Neural progenitor cell (in vitro differentiated cells): ENCODE results near the gene STK25. TPM values are rescaled to one million over a fixed set of nuclear protein-coding genes. Genes with fewer than 3 reads are reported as not detected.

Experiments used
- DNase-seq: peaks from one replicate; pipeline ENCODE4 v3.0.0-alpha.2; 2016; ENCODE audit warnings: low spot score
- H2AFZ ChIP-seq: fragments of 200-600 bp; sonication (generic); replicated peaks from 2 replicates; pipeline ENCODE4 v1.6.1; 2016; ENCODE audit warnings: antibody characterized with exemption
- H3F3A ChIP-seq: fragments of 200-600 bp; sonication (generic); 2 replicates; pipeline ENCODE4 v1.6.1; 2016; ENCODE audit warnings: antibody characterized with exemption, low read depth
- H3K27ac ChIP-seq: fragments of 200-600 bp; sonication (generic); 2 replicates; pipeline ENCODE4 v1.5.1; 2016; ENCODE audit warnings: mild to moderate bottlenecking
- H3K27me3 ChIP-seq: fragments of 200-600 bp; sonication (generic); 2 replicates; pipeline ENCODE4 v1.6.1; 2016; ENCODE audit warnings: mild to moderate bottlenecking, moderate library complexity
- H3K36me3 ChIP-seq: fragments of 200-600 bp; sonication (generic); 2 replicates; pipeline ENCODE4 v1.5.1; 2016
- H3K4me1 ChIP-seq: fragments of 200-600 bp; sonication (generic); 2 replicates; pipeline ENCODE4 v1.6.1; 2016; ENCODE audit warnings: mixed run types
- H3K4me2 ChIP-seq: fragments of 200-600 bp; sonication (generic); 2 replicates; pipeline ENCODE4 v1.6.1; 2016
- H3K4me3 ChIP-seq: fragments of 200-600 bp; sonication (generic); 2 replicates; pipeline ENCODE4 v1.5.1; 2016
- H3K79me2 ChIP-seq: fragments of 200-600 bp; sonication (generic); 2 replicates; pipeline ENCODE4 v1.6.1; 2016; ENCODE audit warnings: low read depth
- H3K9ac ChIP-seq: fragments of 200-600 bp; sonication (generic); 2 replicates; pipeline ENCODE4 v1.6.1; 2016
- H3K9me3 ChIP-seq: fragments of 200-600 bp; sonication (generic); 2 replicates; pipeline ENCODE4 v1.5.1; 2016; ENCODE audit warnings: low read depth
- H4K20me1 ChIP-seq: fragments of 200-600 bp; sonication (generic); 2 replicates; pipeline ENCODE4 v1.6.1; 2016; ENCODE audit warnings: low read depth
- H3K27ac Mint-ChIP-seq: 3 replicates; pipeline ENCODE4 v1.8.0; 2021; ENCODE audit warnings: mixed read lengths
- H3K27me3 Mint-ChIP-seq: 2 replicates; pipeline ENCODE4 v1.8.0; 2022; ENCODE audit warnings: low read depth, mild to moderate bottlenecking, inconsistent platforms, moderate library complexity, mixed read lengths; ENCODE audit not compliant: insufficient read depth
- H3K36me3 Mint-ChIP-seq: 3 replicates; pipeline ENCODE4 v1.8.0; 2021; ENCODE audit warnings: mixed read lengths
- H3K4me1 Mint-ChIP-seq: 3 replicates; pipeline ENCODE4 v1.8.0; 2021; ENCODE audit warnings: mixed read lengths
- H3K4me3 Mint-ChIP-seq: 3 replicates; pipeline ENCODE4 v1.8.0; 2021; ENCODE audit warnings: mild to moderate bottlenecking, moderate library complexity, mixed read lengths
- H3K9me3 Mint-ChIP-seq: 3 replicates; pipeline ENCODE4 v1.8.0; 2020; ENCODE audit warnings: mixed read lengths
- CTCF ChIP-seq: fragments of 200-600 bp; sonication (generic); IDR thresholded peaks from 2 replicates; pipeline ENCODE4 v1.5.1; 2017; ENCODE audit warnings: antibody characterized with exemption, mild to moderate bottlenecking
- EZH2 ChIP-seq: fragments of 200-600 bp; sonication (generic); IDR thresholded peaks from 2 replicates; pipeline ENCODE4 v1.6.1; 2017; ENCODE audit warnings: antibody characterized with exemption, mild to moderate bottlenecking, moderate library complexity
- EZH2phosphoT487 ChIP-seq: fragments of 200-600 bp; sonication (generic); IDR thresholded peaks from 2 replicates; pipeline ENCODE4 v1.6.1; 2017; ENCODE audit warnings: antibody characterized with exemption
- total RNA-seq: library from RNA; depleted of rRNA; stranded (reverse); fragments of >200 nt; gene quantifications from 2 replicates; pipeline ENCODE4 v1.2.3, GENCODE V29; 2015; ENCODE audit warnings: low replicate concordance

The STK25 gene
- total RNA-seq, 1 donor from 2014 or later: 164 TPM

DNA sequence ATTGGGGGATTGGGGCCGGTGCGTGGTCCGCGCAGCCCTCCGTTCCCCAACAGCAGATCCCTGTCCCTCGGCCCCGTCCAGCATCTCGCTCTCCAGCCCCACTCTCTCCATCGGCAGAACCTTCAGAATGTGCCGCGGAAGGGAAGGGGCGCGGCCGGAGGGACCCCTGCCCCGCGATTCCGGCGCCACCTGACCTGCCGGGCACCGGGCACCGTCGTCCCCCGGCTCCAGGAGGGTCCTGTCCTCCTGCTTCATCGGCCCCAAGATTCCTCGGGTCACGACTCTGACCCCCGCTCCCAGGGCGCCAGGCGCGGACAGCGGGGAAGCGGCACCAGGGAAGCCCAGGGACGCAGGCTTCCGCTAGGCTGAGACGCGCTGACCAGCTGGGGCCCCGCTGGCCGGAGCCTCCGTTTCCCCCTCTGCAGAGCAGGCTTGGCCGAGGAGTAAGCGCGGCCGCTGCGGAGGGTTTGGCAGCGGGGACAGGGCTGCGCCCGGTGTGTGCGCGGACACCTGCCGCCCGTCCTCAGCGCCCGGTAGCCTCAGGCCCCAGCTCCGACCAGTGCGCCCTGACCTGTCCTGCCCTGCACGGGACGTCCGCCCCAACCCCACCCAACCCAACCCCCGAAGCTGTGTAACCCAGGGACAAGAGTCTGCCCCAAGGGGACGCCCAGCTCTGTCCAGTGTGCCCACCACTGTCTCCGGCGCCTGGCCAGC lies 33.3 kb upstream of the STK25 start:
- Mint-ChIP-seq H3K27me3 (peaks cover 19% of the 10 kb centered on the region), H3K4me1 (peaks cover 14% of the 10 kb centered on the region), H3K9me3 (peaks cover 2% of the 10 kb centered on the region), H3K27ac (no peak overlapping the region), H3K4me3 (no peak overlapping the region), H3K36me3 (no peaks in the 10 kb centered on the region)
- Histone ChIP-seq H3F3A (no peaks in the 10 kb centered on the region), H3K4me2 (peak overlapping the region; percentile 87), H2AFZ (peak overlapping the region; percentile 93), H3K9me3 (no peaks in the 10 kb centered on the region), H3K36me3 (no peaks in the 10 kb centered on the region), H4K20me1 (no peaks in the 10 kb centered on the region), H3K9ac (no peak overlapping the region), H3K27me3 (peaks cover 74% of the 10 kb centered on the region), H3K4me3 (peak overlapping the region; percentile 47), H3K27ac (no peak overlapping the region), H3K79me2 (no peaks in the 10 kb centered on the region), H3K4me1 (peaks cover 9% of the 10 kb centered on the region)
- peak; percentile 91 for TF ChIP-seq EZH2
- no peak for TF ChIP-seq CTCF
- peak; percentile 66 for TF ChIP-seq EZH2phosphoT487
- DNase-seq: peak; percentile 38

DNA sequence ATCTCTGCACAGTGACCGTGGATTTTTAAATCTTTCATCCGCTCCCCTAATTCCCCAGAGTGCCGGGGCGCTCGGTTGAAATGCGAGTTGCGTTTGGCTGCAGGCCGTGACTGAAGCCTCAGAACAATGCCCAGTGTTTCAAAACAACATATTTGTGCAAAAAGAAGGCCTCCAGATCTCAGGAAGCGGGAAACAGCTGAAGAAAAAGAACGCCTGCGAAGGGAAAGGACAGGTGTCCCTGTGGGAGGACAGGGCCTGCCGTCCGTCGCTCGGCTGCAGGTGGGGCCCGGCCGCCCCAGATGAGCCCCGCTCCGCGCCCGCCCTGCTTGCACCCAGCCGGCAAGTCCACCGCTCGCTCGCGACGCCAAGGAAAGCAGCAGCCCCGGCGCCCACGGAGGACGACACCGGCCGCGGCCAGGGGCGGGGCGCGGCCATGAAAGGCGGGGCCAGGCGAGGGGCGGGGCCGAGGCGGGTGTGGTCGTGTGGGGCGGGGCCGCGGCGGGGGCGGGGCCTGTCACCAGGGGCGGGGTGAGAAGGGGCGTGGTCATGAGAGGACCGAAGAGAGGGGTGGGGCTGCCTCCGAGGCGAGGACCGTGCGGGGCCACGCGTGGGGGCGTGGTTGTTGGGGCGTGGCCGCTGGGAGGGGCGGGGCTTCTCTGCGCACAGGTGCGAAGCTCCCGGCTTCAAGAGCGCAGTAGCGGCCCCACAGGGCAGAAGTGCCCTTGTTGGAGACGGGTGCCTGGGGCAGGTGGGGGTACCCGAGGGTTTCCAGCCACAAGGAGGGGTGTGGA lies 32.6 kb upstream of the STK25 start:
- Histone ChIP-seq H3K4me2 (peak overlapping the region; percentile 87), H3F3A (no peaks in the 10 kb centered on the region), H3K27me3 (peaks cover 68% of the 10 kb centered on the region), H3K36me3 (no peaks in the 10 kb centered on the region), H4K20me1 (no peaks in the 10 kb centered on the region), H3K4me1 (peaks cover 11% of the 10 kb centered on the region), H3K9me3 (no peaks in the 10 kb centered on the region), H3K9ac (no peak overlapping the region), H2AFZ (peak overlapping the region; percentile 93), H3K27ac (no peak overlapping the region), H3K4me3 (peak overlapping the region; percentile 47), H3K79me2 (no peaks in the 10 kb centered on the region)
- Mint-ChIP-seq H3K4me1 (peaks cover 19% of the 10 kb centered on the region), H3K36me3 (no peaks in the 10 kb centered on the region), H3K27ac (no peak overlapping the region), H3K27me3 (peaks cover 21% of the 10 kb centered on the region), H3K9me3 (peaks cover 2% of the 10 kb centered on the region), H3K4me3 (peak overlapping the region; percentile 65)
- DNase-seq: peak; percentile 71
- no peak for TF ChIP-seq CTCF
- no peak for TF ChIP-seq EZH2
- TF ChIP-seq EZH2phosphoT487: no peak

GRCh38 chr2:241540401-241540770 lies 32.0 kb upstream of the STK25 start:
- peaks cover 2% of the 10 kb centered on the region for H3K9me3 Mint-ChIP-seq
- H3K4me2 ChIP-seq: peak overlapping the region; percentile 87
- DNase-seq: no peak
- no peaks in the 10 kb centered on the region for H3K9me3 ChIP-seq
- TF ChIP-seq EZH2 (no peak), EZH2phosphoT487 (no peak), CTCF (no peak)
- peaks cover 13% of the 10 kb centered on the region for H3K4me1 ChIP-seq
- no peaks in the 10 kb centered on the region for H3K79me2 ChIP-seq
- H3K36me3 Mint-ChIP-seq: no peaks in the 10 kb centered on the region
- no peak overlapping the region for H3K27ac Mint-ChIP-seq
- no peak overlapping the region for H3K27ac ChIP-seq
- no peak overlapping the region for H3K9ac ChIP-seq
- no peak overlapping the region for H2AFZ ChIP-seq
- no peaks in the 10 kb centered on the region for H3K36me3 ChIP-seq
- peaks cover 24% of the 10 kb centered on the region for H3K4me1 Mint-ChIP-seq
- peaks cover 21% of the 10 kb centered on the region for H3K27me3 Mint-ChIP-seq
- peaks cover 68% of the 10 kb centered on the region for H3K27me3 ChIP-seq
- no peak overlapping the region for H3K4me3 ChIP-seq
- peak overlapping the region; percentile 65 for H3K4me3 Mint-ChIP-seq
- H3F3A ChIP-seq: no peaks in the 10 kb centered on the region
- no peaks in the 10 kb centered on the region for H4K20me1 ChIP-seq
